Endodermal cell (in vitro differentiated cells): ENCODE data around the gene HAS3. TPM values are rescaled to one million over a fixed set of nuclear protein-coding genes. Genes with fewer than 3 reads are reported as not detected.

Source experiments
- DNase-seq: peaks from one replicate; pipeline ENCODE4 v3.0.0-alpha.2; 2017
- H3K27ac ChIP-seq: 2 replicates; pipeline ENCODE4 v1.5.1; 2013; ENCODE audit warnings: mild to moderate bottlenecking, low read depth, low read length, moderate library complexity
- H3K27me3 ChIP-seq: 2 replicates; pipeline ENCODE4 v1.6.1; 2013; ENCODE audit warnings: mild to moderate bottlenecking, low read length, moderate library complexity; ENCODE audit not compliant: insufficient read depth, control insufficient read depth, poor library complexity, severe bottlenecking
- H3K36me3 ChIP-seq: 2 replicates; pipeline ENCODE4 v1.7.0; 2013; ENCODE audit warnings: mild to moderate bottlenecking, low read length, moderate library complexity; ENCODE audit not compliant: control insufficient read depth, insufficient read depth
- H3K4me1 ChIP-seq: one replicate; pipeline ENCODE4 v1.7.0; 2013; ENCODE audit warnings: low read length; ENCODE audit not compliant: control insufficient read depth, insufficient read depth
- H3K4me3 ChIP-seq: 2 replicates; pipeline ENCODE4 v1.5.1; 2013; ENCODE audit warnings: mild to moderate bottlenecking, low read length, moderate library complexity
- H3K9ac ChIP-seq: 2 replicates; pipeline ENCODE4 v1.6.1; 2013; ENCODE audit warnings: mild to moderate bottlenecking, low read length, moderate library complexity; ENCODE audit not compliant: poor library complexity, severe bottlenecking; ENCODE audit errors: extremely low read depth
- H3K9me3 ChIP-seq: 2 replicates; pipeline ENCODE4 v1.6.1; 2013; ENCODE audit warnings: mild to moderate bottlenecking, low read length, moderate library complexity; ENCODE audit not compliant: control insufficient read depth
- H3K27ac Mint-ChIP-seq: 2 replicates; pipeline ENCODE4 v1.8.0; 2020; ENCODE audit warnings: mixed read lengths
- H3K27me3 Mint-ChIP-seq: 2 replicates; pipeline ENCODE4 v1.8.0; 2021; ENCODE audit warnings: mild to moderate bottlenecking, mixed read lengths; ENCODE audit not compliant: insufficient read depth
- H3K36me3 Mint-ChIP-seq: 2 replicates; pipeline ENCODE4 v1.8.0; 2020; ENCODE audit warnings: low read depth, mixed read lengths
- H3K4me1 Mint-ChIP-seq: 2 replicates; pipeline ENCODE4 v1.8.0; 2020; ENCODE audit warnings: mixed read lengths
- H3K4me3 Mint-ChIP-seq: 2 replicates; pipeline ENCODE4 v1.8.0; 2020; ENCODE audit warnings: mild to moderate bottlenecking, moderate library complexity, mixed read lengths
- H3K9me3 Mint-ChIP-seq: 2 replicates; pipeline ENCODE4 v1.8.0; 2020; ENCODE audit warnings: mild to moderate bottlenecking, mixed read lengths
- WGBS, 2 experiments: methylation state at CpG; one replicate each; pipeline versions ENCODE4 v1.1.5 to v1.1.7; 2013; ENCODE audit warnings: missing lambda C conversion rate in 2 of 2, mixed read lengths in 1 of 2; ENCODE audit not compliant: insufficient coverage in 1 of 2, insufficient read length in 1 of 2; 5-methylcytosine and 5-hydroxymethylcytosine counted together
- total RNA-seq, 2 donors: library from RNA; stranded (reverse); fragmentation: NEBNext Ultra II Directional in 1 of 2; extraction: Animal tissue kit (Norgen Biotek cat#: 25700) in 1 of 2; gene quantifications; 2 replicates in 1 of 2; 3 replicates in 1 of 2; pipeline ENCODE4 v1.2.1, GENCODE V29; 2021
- TF ChIP-seq, protein P1 (sequence below): fragments of 200-600 bp; sonication (generic); conservative IDR thresholded peaks from 2 replicates; pipeline ENCODE4 v1.5.0; 2021; ENCODE audit warnings: antibody characterized with exemption, mild to moderate bottlenecking

The HAS3 gene
- total RNA-seq, 2 donors from 2014 or later: 1.8 to 4.1 TPM

DNA sequence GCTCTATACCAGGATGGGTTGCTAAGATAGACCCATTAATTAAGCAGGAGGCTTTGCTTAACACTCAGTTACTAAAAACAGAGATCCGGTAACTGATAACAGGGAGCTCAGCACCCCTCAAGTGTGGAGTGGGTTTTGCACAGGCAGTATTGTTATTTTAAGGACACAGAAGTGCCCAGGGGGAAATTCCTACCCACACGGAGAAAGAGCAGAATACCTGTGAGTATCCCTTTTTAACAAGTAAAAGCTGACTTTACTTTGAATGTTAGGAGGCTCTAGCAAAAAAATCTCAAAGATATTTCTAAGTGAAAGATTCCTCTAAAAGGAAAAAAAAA lies 32.8 kb upstream of the HAS3 start:
- Mint-ChIP-seq H3K27me3 (peaks cover 36% of the 10 kb centered on the region), H3K4me1 (peaks cover 32% of the 10 kb centered on the region), H3K36me3 (no peaks in the 10 kb centered on the region), H3K9me3 (no peaks in the 10 kb centered on the region), H3K27ac (peak overlapping the region; percentile 80), H3K4me3 (peak overlapping the region; percentile 2)
- no peak overlapping the region for H3K4me3 ChIP-seq
- peaks cover 29% of the 10 kb centered on the region for H3K27me3 ChIP-seq
- H3K9me3 ChIP-seq: no peaks in the 10 kb centered on the region
- H3K4me1 ChIP-seq: peaks cover 2% of the 10 kb centered on the region
- no peak overlapping the region for H3K9ac ChIP-seq
- 5 to 13% methylated on average over 1 to 2 of the region's 2 CpGs for WGBS, 2 experiments
- DNase-seq: no peak
- H3K27ac ChIP-seq: no peak overlapping the region
- H3K36me3 ChIP-seq: no peaks in the 10 kb centered on the region
- TF ChIP-seq, protein P1, sequence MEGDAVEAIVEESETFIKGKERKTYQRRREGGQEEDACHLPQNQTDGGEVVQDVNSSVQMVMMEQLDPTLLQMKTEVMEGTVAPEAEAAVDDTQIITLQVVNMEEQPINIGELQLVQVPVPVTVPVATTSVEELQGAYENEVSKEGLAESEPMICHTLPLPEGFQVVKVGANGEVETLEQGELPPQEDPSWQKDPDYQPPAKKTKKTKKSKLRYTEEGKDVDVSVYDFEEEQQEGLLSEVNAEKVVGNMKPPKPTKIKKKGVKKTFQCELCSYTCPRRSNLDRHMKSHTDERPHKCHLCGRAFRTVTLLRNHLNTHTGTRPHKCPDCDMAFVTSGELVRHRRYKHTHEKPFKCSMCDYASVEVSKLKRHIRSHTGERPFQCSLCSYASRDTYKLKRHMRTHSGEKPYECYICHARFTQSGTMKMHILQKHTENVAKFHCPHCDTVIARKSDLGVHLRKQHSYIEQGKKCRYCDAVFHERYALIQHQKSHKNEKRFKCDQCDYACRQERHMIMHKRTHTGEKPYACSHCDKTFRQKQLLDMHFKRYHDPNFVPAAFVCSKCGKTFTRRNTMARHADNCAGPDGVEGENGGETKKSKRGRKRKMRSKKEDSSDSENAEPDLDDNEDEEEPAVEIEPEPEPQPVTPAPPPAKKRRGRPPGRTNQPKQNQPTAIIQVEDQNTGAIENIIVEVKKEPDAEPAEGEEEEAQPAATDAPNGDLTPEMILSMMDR: no peak

DNA sequence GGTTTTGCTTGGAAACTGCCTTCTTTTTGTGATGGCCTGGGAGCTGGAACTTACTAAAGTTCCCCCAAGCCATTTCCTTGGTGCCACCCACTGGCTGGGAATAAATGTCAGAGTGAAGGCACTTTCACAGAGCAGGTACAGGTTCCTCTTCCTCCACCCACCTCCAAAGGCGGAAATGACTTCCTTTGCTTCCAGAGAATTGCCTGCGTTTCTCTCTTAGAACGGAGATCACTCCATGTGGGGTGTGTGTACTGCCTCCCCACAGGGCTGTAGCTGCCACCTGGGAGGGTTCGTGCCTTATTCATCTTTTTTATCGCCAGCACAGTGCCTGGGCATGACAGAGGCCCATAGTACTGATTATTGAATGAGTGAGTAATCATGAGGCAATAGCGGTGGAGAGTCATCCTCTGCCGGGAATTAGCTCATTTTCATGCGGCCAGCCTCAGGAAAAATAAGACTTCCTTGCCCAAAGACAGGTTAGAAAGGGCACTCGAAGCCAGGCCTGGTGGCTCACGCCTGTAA lies 32.2 kb upstream of the HAS3 start:
- 61 to 72% methylated on average over 8 to 10 of the region's 10 CpGs for WGBS, 2 experiments
- H3K9ac ChIP-seq: no peak overlapping the region
- H3K36me3 ChIP-seq: no peaks in the 10 kb centered on the region
- no peak overlapping the region for H3K27ac ChIP-seq
- H3K9me3 ChIP-seq: no peaks in the 10 kb centered on the region
- H3K4me1 ChIP-seq: peaks cover 2% of the 10 kb centered on the region
- peaks cover 29% of the 10 kb centered on the region for H3K27me3 ChIP-seq
- no peaks in the 10 kb centered on the region for H3K36me3 Mint-ChIP-seq
- H3K9me3 Mint-ChIP-seq: no peaks in the 10 kb centered on the region
- TF ChIP-seq, protein P1: no peak
- H3K27me3 Mint-ChIP-seq: peaks cover 36% of the 10 kb centered on the region
- peak; percentile 63 for DNase-seq
- no peak overlapping the region for H3K27ac Mint-ChIP-seq
- H3K4me3 ChIP-seq: no peak overlapping the region
- H3K4me3 Mint-ChIP-seq: peak overlapping the region; percentile 2
- peaks cover 36% of the 10 kb centered on the region for H3K4me1 Mint-ChIP-seq

DNA sequence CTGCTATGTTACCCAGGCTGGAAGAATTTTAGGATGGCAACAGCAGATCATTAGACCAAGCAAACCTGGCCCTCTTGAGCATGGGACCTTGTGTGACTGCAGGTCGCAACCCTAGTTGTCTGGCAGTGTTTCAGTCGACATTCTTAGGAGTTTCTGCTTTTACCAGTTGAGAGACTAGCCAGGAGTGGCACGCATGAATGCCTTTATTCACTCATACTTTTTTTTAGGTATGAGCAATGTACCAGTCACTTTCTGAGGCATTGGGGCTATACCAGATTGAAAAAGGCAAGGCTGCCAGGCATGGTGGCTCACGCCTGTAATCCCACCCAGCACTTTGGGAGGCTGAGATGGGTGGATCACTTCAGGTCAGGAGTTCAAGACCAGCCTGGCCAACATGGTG lies 28.2 kb upstream of the HAS3 start:
- Mint-ChIP-seq H3K27me3 (peaks cover 16% of the 10 kb centered on the region), H3K4me1 (peaks cover 26% of the 10 kb centered on the region), H3K4me3 (no peak overlapping the region), H3K9me3 (no peaks in the 10 kb centered on the region), H3K36me3 (no peaks in the 10 kb centered on the region), H3K27ac (no peak overlapping the region)
- peaks cover 2% of the 10 kb centered on the region for H3K4me1 ChIP-seq
- no peaks in the 10 kb centered on the region for H3K36me3 ChIP-seq
- peaks cover 22% of the 10 kb centered on the region for H3K27me3 ChIP-seq
- no peak for DNase-seq
- H3K9ac ChIP-seq: no peak overlapping the region
- H3K9me3 ChIP-seq: no peaks in the 10 kb centered on the region
- WGBS, 2 experiments: 76 to 92% methylated on average over 4 of the region's 4 CpGs
- H3K4me3 ChIP-seq: no peak overlapping the region
- TF ChIP-seq, protein P1: no peak
- no peak overlapping the region for H3K27ac ChIP-seq
